Natural killer cell (primary cell): ENCODE data around the gene ST6GALNAC2. TPM values are rescaled to one million over a fixed set of nuclear protein-coding genes. Genes with fewer than 3 reads are reported as not detected.
A peak's percentile ranks its signal among the peaks of the same experiment; 100 is the strongest.
"Not testable (repeated sequence)": the region's sequence is repeated elsewhere in the genome, so short reads cannot be mapped to it uniquely, and the experiment has no call there.

Source experiments
- ATAC-seq, 3 donors: fragments of 150-1000 bp in 2 of 3; fragments of 200-7000 bp in 1 of 3; cut with Tn5 transposase; 1 replicate in 1 of 3; 2 replicates in 2 of 3; pipeline ENCODE4 v1.10.0; 2021; ENCODE audit warnings: mild to moderate bottlenecking in 2 of 3, moderate library complexity in 2 of 3
- DNase-seq, 2 donors: peaks; one replicate each; pipeline versions ENCODE4 v3.0.0 to v3.0.0-alpha.2; 2013 to 2021; ENCODE audit warnings: mixed read lengths in 1 of 2
- H3K27ac ChIP-seq: one replicate; pipeline ENCODE4 v1.5.1; 2013; ENCODE audit warnings: mild to moderate bottlenecking, low read length
- H3K27me3 ChIP-seq: one replicate; pipeline ENCODE4 v1.6.1; 2013; ENCODE audit warnings: low read length; ENCODE audit not compliant: control insufficient read depth, insufficient read depth
- H3K36me3 ChIP-seq: one replicate; pipeline ENCODE4 v1.6.1; 2013; ENCODE audit warnings: low read length; ENCODE audit not compliant: control insufficient read depth, insufficient read depth
- H3K4me1 ChIP-seq: one replicate; pipeline ENCODE4 v1.6.1; 2013; ENCODE audit warnings: low read length; ENCODE audit not compliant: control insufficient read depth, insufficient read depth
- H3K4me3 ChIP-seq: one replicate; pipeline ENCODE4 v1.5.1; 2013; ENCODE audit warnings: low read length
- H3K9me3 ChIP-seq: one replicate; pipeline ENCODE4 v1.6.1; 2013; ENCODE audit warnings: low read length; ENCODE audit not compliant: control insufficient read depth, insufficient read depth
- H3K27ac Mint-ChIP-seq, 2 donors: one replicate each; pipeline ENCODE4 v1.8.0; 2022; ENCODE audit warnings: mild to moderate bottlenecking in 2 of 2, mixed read lengths in 2 of 2, moderate library complexity in 1 of 2
- H3K27me3 Mint-ChIP-seq, 2 donors: one replicate each; pipeline ENCODE4 v1.8.0; 2022; ENCODE audit warnings: low read depth in 2 of 2, mixed read lengths in 2 of 2
- H3K36me3 Mint-ChIP-seq: one replicate; pipeline ENCODE4 v1.8.0; 2022; ENCODE audit warnings: mixed read lengths
- H3K4me1 Mint-ChIP-seq, 2 donors: one replicate each; pipeline ENCODE4 v1.8.0; 2022; ENCODE audit warnings: mixed read lengths in 2 of 2
- H3K4me3 Mint-ChIP-seq: one replicate; pipeline ENCODE4 v1.8.0; 2022; ENCODE audit warnings: mild to moderate bottlenecking, moderate library complexity, mixed read lengths
- H3K9me3 Mint-ChIP-seq, 2 donors: one replicate each; pipeline ENCODE4 v1.8.0; 2022; ENCODE audit warnings: mixed read lengths in 2 of 2
- CTCF ChIP-seq: fragments of 200-600 bp; IDR thresholded peaks from one replicate; pipeline ENCODE4 v1.8.0; 2022; ENCODE audit warnings: antibody characterized with exemption
- WGBS: methylation state at CpG from one replicate; pipeline ENCODE4 v1.1.7; 2013; ENCODE audit warnings: missing lambda C conversion rate; ENCODE audit not compliant: insufficient coverage; 5-methylcytosine and 5-hydroxymethylcytosine counted together
- intact Hi-C: fragments of 100-400 bp; cut with micrococcal nuclease; formaldehyde crosslinking; loops from one replicate; pipeline ENCODE4 v1.14.2; 2022
- total RNA-seq, 4 donors: library from RNA; stranded (reverse); fragments of 120-200 nt in 1 of 4; gene quantifications; one replicate each; pipeline versions ENCODE4 v1.2.3 to v1.2.4, GENCODE V29; 2013 to 2022

The ST6GALNAC2 gene
- total RNA-seq, 3 donors from 2014 or later (not counting 1 experiment from before 2014, with no cell fraction given) = 0.65 TPM; not detected in 2

- no peak for TF ChIP-seq CTCF
- peak overlapping the region; percentile 36 for H3K4me3 ChIP-seq
- Mint-ChIP-seq H3K36me3 (no peaks in the 10 kb centered on the region), H3K27me3 (no peaks in the 10 kb centered on the region), H3K9me3 (no peaks in the 10 kb centered on the region), H3K4me1 (peaks cover 22 to 41% of the 10 kb centered on the region in 2 donors), H3K4me3 (peak overlapping the region; percentile 65), H3K27ac (peak overlapping the region in 1 of 2 donors; percentile 75)
- ATAC-seq (no peak), DNase-seq (no peak)
- peaks cover 52% of the 10 kb centered on the region for H3K4me1 ChIP-seq
- intact Hi-C loops = no loop called here
- no peaks in the 10 kb centered on the region for H3K9me3 ChIP-seq
- WGBS = 38% methylated on average over 14 of the region's 15 CpGs
- no peaks in the 10 kb centered on the region for H3K27me3 ChIP-seq
- H3K36me3 ChIP-seq = no peaks in the 10 kb centered on the region
- H3K27ac ChIP-seq = peak overlapping the region; percentile 83
Observed at GRCh38 chr17:76528156-76528527, 57.5 kb downstream of the ST6GALNAC2 start.

- ATAC-seq (peak; percentile 67 to 71 (median 68)), DNase-seq (peak; percentile 44 to 77)
- Mint-ChIP-seq H3K4me1 (peaks cover 25 to 45% of the 10 kb centered on the region in 2 donors), H3K27me3 (no peaks in the 10 kb centered on the region), H3K9me3 (no peaks in the 10 kb centered on the region), H3K36me3 (no peaks in the 10 kb centered on the region), H3K4me3 (peak overlapping the region; percentile 14), H3K27ac (peak overlapping the region; percentile 0 to 75)
- intact Hi-C loops = no loop called here
- TF ChIP-seq CTCF = no peak
- peak overlapping the region; percentile 83 for H3K27ac ChIP-seq
- H3K36me3 ChIP-seq = no peaks in the 10 kb centered on the region
- H3K27me3 ChIP-seq = no peaks in the 10 kb centered on the region
- peak overlapping the region; percentile 36 for H3K4me3 ChIP-seq
- 14% methylated on average over 21 of the region's 26 CpGs for WGBS
- H3K4me1 ChIP-seq = peaks cover 57% of the 10 kb centered on the region
- no peaks in the 10 kb centered on the region for H3K9me3 ChIP-seq
Observed at GRCh38 chr17:76527430-76528111, 58.1 kb downstream of the ST6GALNAC2 start.

- H3K36me3 ChIP-seq, H3K9me3 Mint-ChIP-seq, H3K4me3 ChIP-seq, intact Hi-C loops, H3K27me3 Mint-ChIP-seq, H3K27me3 ChIP-seq, ATAC-seq, H3K36me3 Mint-ChIP-seq, H3K9me3 ChIP-seq, DNase-seq: not testable (repeated sequence)
- WGBS = 75% methylated on average over 9 of the region's 9 CpGs
- H3K4me3 Mint-ChIP-seq = peak overlapping the region; percentile 14
- peak overlapping the region in 1 of 2 donors; percentile 75 for H3K27ac Mint-ChIP-seq
- peak overlapping the region; percentile 83 for H3K27ac ChIP-seq
- H3K4me1 Mint-ChIP-seq = peaks cover 25 to 45% of the 10 kb centered on the region in 2 donors
- peaks cover 57% of the 10 kb centered on the region for H3K4me1 ChIP-seq
Observed at GRCh38 chr17:76527016-76527415, 58.6 kb downstream of the ST6GALNAC2 start.

- H3K27me3 ChIP-seq, H3K27ac Mint-ChIP-seq, H3K36me3 ChIP-seq, H3K36me3 Mint-ChIP-seq, H3K27me3 Mint-ChIP-seq, H3K9me3 ChIP-seq, H3K27ac ChIP-seq, H3K9me3 Mint-ChIP-seq, H3K4me3 ChIP-seq, H3K4me3 Mint-ChIP-seq, intact Hi-C loops, ATAC-seq, DNase-seq: not testable (repeated sequence)
- peaks cover 47% of the 10 kb centered on the region for H3K4me1 ChIP-seq
- WGBS = 88% methylated on average over 6 of the region's 8 CpGs
- peaks cover 25 to 44% of the 10 kb centered on the region in 2 donors for H3K4me1 Mint-ChIP-seq
Observed at GRCh38 chr17:76525513-76525833, 60.2 kb downstream of the ST6GALNAC2 start.
